ENCODE data around the gene PRR30.

The PRR30 gene

GRCh38 chr2:27164960-27165763 lies 26.0 kb upstream of the PRR30 start:
- no peaks in the 10 kb centered on the region for H3K36me3 Mint-ChIP-seq (ENCODE audit: low read depth)
- no peak overlapping the region for H3K27ac Mint-ChIP-seq
- no peak overlapping the region for H3K4me3 Mint-ChIP-seq
- H3K9me3 Mint-ChIP-seq, result no peaks in the 10 kb centered on the region
- no peaks in the 10 kb centered on the region for H3K27me3 Mint-ChIP-seq
- H3K4me1 Mint-ChIP-seq (ENCODE audit: low read depth), result peaks cover 4% of the 10 kb centered on the region

GRCh38 chr2:27162151-27163121 lies 23.2 kb upstream of the PRR30 start:
- H3K27ac Mint-ChIP-seq, result no peak overlapping the region
- no peak overlapping the region for H3K4me3 Mint-ChIP-seq
- peaks cover 4% of the 10 kb centered on the region for H3K4me1 Mint-ChIP-seq (ENCODE audit: low read depth)
- no peaks in the 10 kb centered on the region for H3K27me3 Mint-ChIP-seq
- no peaks in the 10 kb centered on the region for H3K36me3 Mint-ChIP-seq (ENCODE audit: low read depth)
- no peaks in the 10 kb centered on the region for H3K9me3 Mint-ChIP-seq

GRCh38 chr2:27160191-27160590 lies 21.0 kb upstream of the PRR30 start:
- H3K9me3 Mint-ChIP-seq, result no peaks in the 10 kb centered on the region
- no peaks in the 10 kb centered on the region for H3K36me3 Mint-ChIP-seq (ENCODE audit: low read depth)
- peaks cover 4% of the 10 kb centered on the region for H3K4me1 Mint-ChIP-seq (ENCODE audit: low read depth)
- no peak overlapping the region for H3K4me3 Mint-ChIP-seq
- no peak overlapping the region for H3K27ac Mint-ChIP-seq
- no peaks in the 10 kb centered on the region for H3K27me3 Mint-ChIP-seq

- H3K27me3 Mint-ChIP-seq, result no peaks in the 10 kb centered on the region
- H3K4me3 Mint-ChIP-seq, result no peak overlapping the region
- no peaks in the 10 kb centered on the region for H3K36me3 Mint-ChIP-seq (ENCODE audit: low read depth)
- no peak overlapping the region for H3K27ac Mint-ChIP-seq
- H3K4me1 Mint-ChIP-seq (ENCODE audit: low read depth), result no peaks in the 10 kb centered on the region
- H3K9me3 Mint-ChIP-seq, result no peaks in the 10 kb centered on the region
Observed at GRCh38 chr2:27159271-27159670, 20.1 kb upstream of the PRR30 start.

GRCh38 chr2:27158468-27158867 lies 19.3 kb upstream of the PRR30 start:
- no peaks in the 10 kb centered on the region for H3K36me3 Mint-ChIP-seq (ENCODE audit: low read depth)
- no peak overlapping the region for H3K4me3 Mint-ChIP-seq
- no peaks in the 10 kb centered on the region for H3K9me3 Mint-ChIP-seq
- H3K27me3 Mint-ChIP-seq, result no peaks in the 10 kb centered on the region
- H3K27ac Mint-ChIP-seq, result no peak overlapping the region
- H3K4me1 Mint-ChIP-seq (ENCODE audit: low read depth), result no peaks in the 10 kb centered on the region

- H3K9me3 Mint-ChIP-seq, result no peaks in the 10 kb centered on the region
- no peaks in the 10 kb centered on the region for H3K4me1 Mint-ChIP-seq (ENCODE audit: low read depth)
- no peak overlapping the region for H3K27ac Mint-ChIP-seq
- H3K27me3 Mint-ChIP-seq, result no peaks in the 10 kb centered on the region
- H3K36me3 Mint-ChIP-seq (ENCODE audit: low read depth), result no peaks in the 10 kb centered on the region
- H3K4me3 Mint-ChIP-seq, result no peak overlapping the region
Observed at GRCh38 chr2:27155069-27155520, 15.9 kb upstream of the PRR30 start.

GRCh38 chr2:27154488-27154887 lies 15.3 kb upstream of the PRR30 start:
- Mint-ChIP-seq H3K4me1 (ENCODE audit: low read depth) (no peaks in the 10 kb centered on the region), H3K9me3 (no peaks in the 10 kb centered on the region), H3K36me3 (ENCODE audit: low read depth) (no peaks in the 10 kb centered on the region), H3K4me3 (no peak overlapping the region), H3K27me3 (no peaks in the 10 kb centered on the region), H3K27ac (no peak overlapping the region)

- no peak overlapping the region for H3K4me3 Mint-ChIP-seq
- H3K27ac Mint-ChIP-seq, result no peak overlapping the region
- no peaks in the 10 kb centered on the region for H3K9me3 Mint-ChIP-seq
- no peaks in the 10 kb centered on the region for H3K4me1 Mint-ChIP-seq (ENCODE audit: low read depth)
- H3K27me3 Mint-ChIP-seq, result peaks cover 4% of the 10 kb centered on the region
- no peaks in the 10 kb centered on the region for H3K36me3 Mint-ChIP-seq (ENCODE audit: low read depth)
Observed at GRCh38 chr2:27152796-27153464, 13.7 kb upstream of the PRR30 start.

- H3K27ac Mint-ChIP-seq, result no peak overlapping the region
- H3K9me3 Mint-ChIP-seq, result no peaks in the 10 kb centered on the region
- no peak overlapping the region for H3K4me3 Mint-ChIP-seq
- peaks cover 4% of the 10 kb centered on the region for H3K27me3 Mint-ChIP-seq
- H3K4me1 Mint-ChIP-seq (ENCODE audit: low read depth), result no peaks in the 10 kb centered on the region
- H3K36me3 Mint-ChIP-seq (ENCODE audit: low read depth), result no peaks in the 10 kb centered on the region
Observed at GRCh38 chr2:27152102-27152795, 13.0 kb upstream of the PRR30 start.

GRCh38 chr2:27150639-27151230 lies 11.5 kb upstream of the PRR30 start:
- H3K27ac Mint-ChIP-seq, result no peak overlapping the region
- no peaks in the 10 kb centered on the region for H3K4me1 Mint-ChIP-seq (ENCODE audit: low read depth)
- no peaks in the 10 kb centered on the region for H3K36me3 Mint-ChIP-seq (ENCODE audit: low read depth)
- no peaks in the 10 kb centered on the region for H3K9me3 Mint-ChIP-seq
- no peak overlapping the region for H3K4me3 Mint-ChIP-seq
- peaks cover 4% of the 10 kb centered on the region for H3K27me3 Mint-ChIP-seq

GRCh38 chr2:27149570-27150405 lies 10.6 kb upstream of the PRR30 start:
- Mint-ChIP-seq H3K36me3 (ENCODE audit: low read depth) (no peaks in the 10 kb centered on the region), H3K4me1 (ENCODE audit: low read depth) (no peaks in the 10 kb centered on the region), H3K9me3 (no peaks in the 10 kb centered on the region), H3K27me3 (peaks cover 4% of the 10 kb centered on the region), H3K27ac (no peak overlapping the region), H3K4me3 (no peak overlapping the region)

- Mint-ChIP-seq H3K36me3 (ENCODE audit: low read depth) (no peaks in the 10 kb centered on the region), H3K27me3 (peaks cover 4% of the 10 kb centered on the region)
Observed at GRCh38 chr2:27148801-27149439, 9.7 kb upstream of the PRR30 start, which contains the start of gene TCF23. TCF23 (plus strand) TSS chr2:27149004; CDS start chr2:27149134, 130 bp downstream.

GRCh38 chr2:27147935-27148334 lies 8.7 kb upstream of the PRR30 start:
- no peaks in the 10 kb centered on the region for H3K4me1 Mint-ChIP-seq (ENCODE audit: low read depth)
- no peak overlapping the region for H3K4me3 Mint-ChIP-seq
- H3K27ac Mint-ChIP-seq, result no peak overlapping the region
- no peaks in the 10 kb centered on the region for H3K9me3 Mint-ChIP-seq
- peaks cover 11% of the 10 kb centered on the region for H3K27me3 Mint-ChIP-seq
- no peaks in the 10 kb centered on the region for H3K36me3 Mint-ChIP-seq (ENCODE audit: low read depth)

More at GRCh38 chr2:27148801-27149439, 9.7 kb upstream of the PRR30 start, which contains the start of gene TCF23:
- no peaks in the 10 kb centered on the region for H3K9me3 Mint-ChIP-seq
- H3K27ac Mint-ChIP-seq, result no peak within 1 kb of the TSS
- no peaks in the 10 kb centered on the region for H3K4me1 Mint-ChIP-seq (ENCODE audit: low read depth)
- H3K4me3 Mint-ChIP-seq, result no peak within 1 kb of the TSS
